ENCODE results near the gene PRCP. TPM values are rescaled to one million over a fixed set of nuclear protein-coding genes. Genes with fewer than 3 reads are reported as not detected.

The PRCP gene
- total RNA-seq, 1 donor from 2014 or later = 77.5 TPM

DNA sequence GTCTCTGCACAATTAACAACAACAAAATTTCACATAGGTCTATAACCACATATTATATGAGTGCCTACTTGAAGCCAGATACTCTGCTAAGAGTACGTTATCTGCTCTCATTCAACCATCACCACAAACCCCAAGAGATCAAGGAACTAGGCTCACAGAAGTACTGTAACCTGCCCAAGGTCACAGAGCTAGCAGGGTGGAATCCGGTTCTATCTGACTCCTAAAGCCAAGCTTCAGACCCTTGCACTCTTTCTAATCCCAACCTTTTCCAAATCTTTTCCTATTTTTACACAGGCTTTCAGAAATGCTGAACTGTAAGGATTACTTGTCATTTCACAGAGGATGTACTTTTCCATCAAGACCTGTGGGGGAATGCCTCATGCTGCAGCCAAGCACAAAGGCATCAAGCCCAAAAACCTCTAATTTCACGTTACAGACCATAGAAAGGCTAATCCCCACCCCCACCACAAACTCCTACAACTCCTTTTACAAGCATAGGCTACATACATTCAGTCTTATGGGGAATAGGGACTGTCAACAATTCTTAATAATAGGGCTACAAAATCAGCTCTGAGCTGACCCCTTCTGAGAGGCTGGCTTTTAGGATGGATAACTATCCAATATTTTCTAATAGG is 927 bp downstream of the PRCP start:
- Mint-ChIP-seq H3K36me3 (no peaks in the 10 kb centered on the region), H3K4me1 (ENCODE audit: unreplicated experiment) (peaks cover 34% of the 10 kb centered on the region), H3K27me3 (no peaks in the 10 kb centered on the region), H3K4me3 (peak overlapping the region; percentile 99), H3K27ac (peak overlapping the region; percentile 98), H3K9me3 (no peaks in the 10 kb centered on the region)
- TF ChIP-seq, protein P1, sequence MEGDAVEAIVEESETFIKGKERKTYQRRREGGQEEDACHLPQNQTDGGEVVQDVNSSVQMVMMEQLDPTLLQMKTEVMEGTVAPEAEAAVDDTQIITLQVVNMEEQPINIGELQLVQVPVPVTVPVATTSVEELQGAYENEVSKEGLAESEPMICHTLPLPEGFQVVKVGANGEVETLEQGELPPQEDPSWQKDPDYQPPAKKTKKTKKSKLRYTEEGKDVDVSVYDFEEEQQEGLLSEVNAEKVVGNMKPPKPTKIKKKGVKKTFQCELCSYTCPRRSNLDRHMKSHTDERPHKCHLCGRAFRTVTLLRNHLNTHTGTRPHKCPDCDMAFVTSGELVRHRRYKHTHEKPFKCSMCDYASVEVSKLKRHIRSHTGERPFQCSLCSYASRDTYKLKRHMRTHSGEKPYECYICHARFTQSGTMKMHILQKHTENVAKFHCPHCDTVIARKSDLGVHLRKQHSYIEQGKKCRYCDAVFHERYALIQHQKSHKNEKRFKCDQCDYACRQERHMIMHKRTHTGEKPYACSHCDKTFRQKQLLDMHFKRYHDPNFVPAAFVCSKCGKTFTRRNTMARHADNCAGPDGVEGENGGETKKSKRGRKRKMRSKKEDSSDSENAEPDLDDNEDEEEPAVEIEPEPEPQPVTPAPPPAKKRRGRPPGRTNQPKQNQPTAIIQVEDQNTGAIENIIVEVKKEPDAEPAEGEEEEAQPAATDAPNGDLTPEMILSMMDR (conservative IDR thresholded peaks at IDR 0.05) = no peak
- DNase-seq (ENCODE audit: extremely low spot score, unreplicated experiment) = no peak

DNA sequence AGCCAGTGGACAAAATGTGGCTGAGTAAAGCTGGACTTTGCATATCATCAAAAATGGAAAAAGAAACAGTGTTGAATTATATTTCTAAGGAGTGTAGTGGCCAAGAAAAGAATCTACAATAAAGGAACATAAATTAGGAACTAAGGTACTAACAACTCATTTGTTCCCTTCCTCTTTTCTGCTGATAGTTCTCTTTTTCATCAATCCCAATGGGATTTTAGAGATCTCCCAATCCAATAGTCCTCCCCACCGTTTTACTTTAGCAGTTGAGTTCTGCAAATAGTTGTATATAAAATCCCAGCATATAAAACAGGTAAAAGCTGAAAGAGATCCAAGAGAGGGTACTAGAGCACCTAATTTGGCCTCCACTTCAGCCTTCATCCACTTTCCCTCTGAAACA is 2.0 kb downstream of the PRCP start:
- Mint-ChIP-seq H3K9me3 (no peaks in the 10 kb centered on the region), H3K27ac (no peak overlapping the region), H3K4me1 (ENCODE audit: unreplicated experiment) (peaks cover 34% of the 10 kb centered on the region), H3K4me3 (peak overlapping the region; percentile 61), H3K27me3 (no peaks in the 10 kb centered on the region), H3K36me3 (no peaks in the 10 kb centered on the region)
- TF ChIP-seq, protein P1 (conservative IDR thresholded peaks at IDR 0.05) = no peak
- DNase-seq (ENCODE audit: extremely low spot score, unreplicated experiment) = no peak

DNA sequence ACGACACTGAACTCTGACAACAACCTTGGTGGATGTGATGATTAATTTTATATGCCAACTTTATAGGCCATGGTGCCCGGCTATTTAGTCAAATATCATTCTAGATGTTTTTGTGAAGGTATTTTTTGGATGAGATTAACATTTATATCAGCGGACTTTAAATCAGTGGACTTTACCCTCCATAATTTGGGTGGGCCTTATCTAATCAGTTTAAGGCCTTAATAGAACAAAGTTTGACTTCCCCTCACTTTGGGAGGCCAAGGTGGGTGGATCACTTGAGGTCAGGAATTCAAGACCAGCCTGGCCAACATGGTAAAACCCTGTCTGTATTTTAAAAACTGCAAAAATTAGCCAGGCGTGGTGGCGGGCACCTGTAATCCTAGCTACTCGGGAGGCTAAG is 4.0 kb downstream of the PRCP start:
- H3K9me3 Mint-ChIP-seq = no peaks in the 10 kb centered on the region
- H3K4me1 Mint-ChIP-seq (ENCODE audit: unreplicated experiment) = peaks cover 22% of the 10 kb centered on the region
- peak overlapping the region; percentile 25 for H3K27ac Mint-ChIP-seq
- TF ChIP-seq, protein P1 (conservative IDR thresholded peaks at IDR 0.05) = no peak
- no peaks in the 10 kb centered on the region for H3K36me3 Mint-ChIP-seq
- no peaks in the 10 kb centered on the region for H3K27me3 Mint-ChIP-seq
- no peak overlapping the region for H3K4me3 Mint-ChIP-seq
- no peak for DNase-seq (ENCODE audit: extremely low spot score, unreplicated experiment)

DNA sequence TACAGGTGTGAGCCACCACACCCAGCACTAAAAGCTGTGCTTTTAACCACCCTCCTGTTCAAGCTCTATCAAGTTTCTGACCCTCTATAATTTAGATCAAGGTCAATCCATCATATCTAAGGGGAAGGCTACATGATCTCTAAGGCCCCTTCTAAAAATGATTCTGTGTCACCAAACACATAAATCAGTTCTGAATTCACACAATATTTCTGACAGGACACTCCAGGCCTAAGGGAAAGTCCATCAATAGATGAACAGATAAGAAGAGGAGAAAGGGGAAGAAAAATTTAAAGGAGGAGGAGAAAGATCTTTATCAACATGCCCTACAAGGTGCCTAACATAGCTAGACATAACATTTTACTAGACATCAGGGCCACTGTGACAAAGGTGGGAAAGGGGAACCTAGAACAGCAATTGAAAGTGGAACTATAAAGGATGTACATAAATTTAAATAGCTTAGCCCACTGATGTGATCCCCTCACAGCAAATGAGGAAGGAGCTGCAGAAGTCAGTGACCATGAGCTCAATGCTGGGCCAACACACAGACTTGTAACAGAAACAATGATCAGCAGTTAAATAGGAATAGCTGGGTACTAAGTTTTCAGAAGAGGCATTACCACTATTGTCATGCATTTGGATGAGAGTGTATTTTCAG is 4.7 kb downstream of the PRCP start:
- TF ChIP-seq, protein P1 (conservative IDR thresholded peaks at IDR 0.05) = no peak
- Mint-ChIP-seq H3K36me3 (no peaks in the 10 kb centered on the region), H3K27me3 (no peaks in the 10 kb centered on the region), H3K4me1 (ENCODE audit: unreplicated experiment) (peaks cover 22% of the 10 kb centered on the region), H3K9me3 (no peaks in the 10 kb centered on the region), H3K27ac (peak overlapping the region; percentile 25), H3K4me3 (no peak overlapping the region)
- DNase-seq (ENCODE audit: extremely low spot score, unreplicated experiment) = no peak

DNA sequence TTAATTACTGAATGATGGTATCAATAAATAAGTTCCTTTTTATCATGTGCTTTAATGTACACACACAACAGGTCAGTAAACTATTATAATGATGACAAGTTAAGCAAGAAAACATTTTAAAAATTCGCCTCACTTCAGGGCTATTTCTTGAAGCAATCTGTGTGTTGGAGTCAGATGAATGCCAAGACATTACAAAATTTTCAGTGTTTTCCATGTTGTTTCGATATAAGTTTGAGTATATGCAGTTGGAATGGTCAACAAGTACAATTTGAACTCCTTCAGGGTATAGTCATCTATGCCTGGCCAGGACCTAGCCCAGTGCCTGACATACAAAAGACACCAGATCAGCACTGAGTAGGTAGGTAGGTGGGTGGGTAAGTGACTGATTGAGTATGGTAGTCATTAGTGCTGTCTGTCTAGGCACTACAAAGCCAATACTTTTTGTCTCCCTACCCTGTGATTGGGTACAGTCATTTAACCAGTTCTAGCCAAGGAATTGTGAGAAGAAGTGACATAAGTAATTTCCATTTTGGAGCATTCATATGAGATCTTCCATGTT is 7.5 kb downstream of the PRCP start:
- H3K27ac Mint-ChIP-seq = no peak overlapping the region
- no peak overlapping the region for H3K4me3 Mint-ChIP-seq
- H3K4me1 Mint-ChIP-seq (ENCODE audit: unreplicated experiment) = peaks cover 22% of the 10 kb centered on the region
- H3K9me3 Mint-ChIP-seq = no peaks in the 10 kb centered on the region
- H3K27me3 Mint-ChIP-seq = no peaks in the 10 kb centered on the region
- H3K36me3 Mint-ChIP-seq = no peaks in the 10 kb centered on the region
- TF ChIP-seq, protein P1 (conservative IDR thresholded peaks at IDR 0.05) = no peak
- no peak for DNase-seq (ENCODE audit: extremely low spot score, unreplicated experiment)

Measured in type B pancreatic cell (in vitro differentiated cells).